Amygdala (tissue), 56 donors: Measurements from ENCODE around the gene FAM131C.

Source experiments
- DNase-seq, 56 donors: peaks; one replicate each; lab custom pipeline; 2025; lab: John Stamatoyannopoulos, UW

The FAM131C gene

DNA sequence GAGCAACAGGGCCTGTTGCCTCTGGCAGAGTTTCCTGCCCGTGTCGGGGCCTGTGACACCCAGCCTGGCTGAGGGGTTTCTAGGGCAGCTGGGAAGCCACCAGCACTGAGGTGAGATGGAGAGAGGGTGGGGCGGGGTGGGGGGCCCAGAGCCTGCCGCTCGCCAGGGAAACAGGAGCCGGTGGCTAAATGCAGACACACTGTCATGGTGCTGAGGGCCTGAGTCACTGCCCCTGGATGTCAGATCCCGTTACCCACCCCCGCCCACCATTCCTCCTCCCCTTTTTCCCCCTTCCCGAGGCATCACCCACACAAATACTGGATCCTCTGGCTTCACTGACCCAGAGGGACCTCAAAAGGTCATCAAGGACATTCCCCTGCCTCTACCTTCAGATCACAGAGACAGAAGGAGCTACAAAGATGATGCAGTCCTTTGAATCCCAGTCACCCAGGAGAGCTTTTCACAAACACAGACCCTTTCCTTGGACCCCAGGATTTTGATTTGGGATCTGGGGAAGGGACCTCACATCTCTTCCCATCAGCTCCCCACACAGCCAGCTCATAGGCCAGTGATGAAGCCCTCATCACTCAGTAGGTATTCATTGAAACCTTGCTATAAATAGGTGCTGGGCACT is 53.7 kb downstream of the FAM131C start:
- DNase-seq: peak in 15 of 56 donors; percentile 3 to 61 (median 36)

- peak in 4 of 56 donors; percentile 21 to 50 (median 26) for DNase-seq
Observed at GRCh38 chr1:16018749-16019643, 54.5 kb downstream of the FAM131C start.

DNA sequence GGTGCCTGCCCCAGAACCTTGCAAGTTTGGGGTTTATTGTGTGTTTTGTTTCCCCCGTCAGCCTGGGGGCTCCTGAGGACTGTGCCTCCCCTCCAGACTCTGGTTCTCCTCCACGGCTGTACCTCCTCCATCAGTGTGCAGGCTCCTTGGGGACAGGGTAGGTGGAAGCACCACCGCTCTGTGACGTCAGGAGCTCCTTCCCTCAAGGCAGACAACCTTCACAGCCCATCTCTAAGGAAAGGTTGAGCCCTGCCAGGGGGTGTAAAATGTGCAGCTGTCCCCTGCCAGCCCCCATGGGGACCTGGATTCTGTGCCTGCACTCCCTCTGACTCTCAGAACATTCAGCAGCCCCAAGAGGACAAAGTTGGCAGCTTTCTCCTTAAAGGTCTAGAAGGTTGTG is 55.1 kb downstream of the FAM131C start:
- no peak for DNase-seq

DNA sequence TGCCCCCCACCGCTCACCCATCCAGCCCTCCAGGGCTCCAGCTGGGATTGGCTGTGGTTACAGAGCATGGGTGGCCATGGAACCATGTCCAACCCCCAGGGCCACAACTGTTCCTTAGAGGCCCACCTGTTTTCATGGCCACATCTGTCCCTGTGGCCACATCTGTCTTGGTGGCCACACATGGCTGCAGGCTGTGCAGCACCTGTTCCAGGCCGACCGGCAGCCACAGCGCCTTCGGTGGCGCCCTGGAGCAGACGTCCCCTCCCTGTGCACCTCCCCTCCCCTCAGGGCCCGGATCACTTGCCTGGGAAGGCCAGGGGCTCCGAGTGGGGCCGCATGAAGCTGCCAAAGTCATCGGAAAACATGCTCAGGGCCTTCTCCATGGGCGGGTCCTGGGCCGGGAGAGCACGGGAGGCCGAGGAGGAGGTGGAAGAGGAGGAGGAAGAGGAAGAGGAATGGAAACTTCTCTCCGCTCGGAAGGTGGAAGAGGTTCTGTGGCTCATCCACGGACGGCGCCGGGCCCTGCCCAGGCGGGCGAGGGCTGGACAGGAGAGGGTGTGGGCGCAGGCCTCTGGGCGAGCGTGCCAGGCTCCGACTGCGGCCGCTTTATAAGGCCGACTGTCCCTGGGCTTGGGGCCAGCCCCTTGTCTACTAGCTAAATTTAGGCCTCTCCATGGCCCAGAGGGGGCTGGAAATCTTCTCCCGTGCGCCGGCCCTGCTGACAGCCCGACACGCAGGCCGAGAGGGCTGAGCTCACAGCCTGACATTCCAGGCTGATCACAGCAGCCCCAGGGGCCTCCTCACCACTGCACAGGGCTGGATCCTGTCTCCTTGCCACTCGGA is 55.8 kb downstream of the FAM131C start, which contains the start of gene HSPB7:
Gene HSPB7 (minus strand): TSS at position 583 of the 843 bp plus-strand sequence. CDS start 80 bp downstream, at position 503.
- peak in 25 of 56 donors; percentile 1 to 70 (median 22) for DNase-seq

DNA sequence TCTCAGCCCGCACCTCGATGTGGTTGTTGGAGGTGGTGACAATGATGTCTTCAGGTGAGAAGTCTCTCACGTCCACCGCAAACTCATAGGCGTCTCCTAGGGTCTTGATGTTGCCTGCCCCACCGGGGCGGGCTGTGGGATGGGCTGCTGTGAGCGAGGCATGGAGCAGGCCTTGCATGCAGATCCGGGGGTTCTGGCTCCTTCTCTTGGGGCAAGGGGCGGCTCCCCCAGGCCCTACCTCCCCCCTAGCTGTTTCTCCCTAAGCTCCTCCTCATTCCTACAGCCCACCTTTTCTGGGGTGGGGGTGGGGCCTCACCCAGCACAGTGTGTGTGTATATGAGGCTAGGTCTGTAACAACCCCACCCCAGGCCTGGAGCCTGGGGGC is 56.4 kb downstream of the FAM131C start:
- DNase-seq: no peak

DNA sequence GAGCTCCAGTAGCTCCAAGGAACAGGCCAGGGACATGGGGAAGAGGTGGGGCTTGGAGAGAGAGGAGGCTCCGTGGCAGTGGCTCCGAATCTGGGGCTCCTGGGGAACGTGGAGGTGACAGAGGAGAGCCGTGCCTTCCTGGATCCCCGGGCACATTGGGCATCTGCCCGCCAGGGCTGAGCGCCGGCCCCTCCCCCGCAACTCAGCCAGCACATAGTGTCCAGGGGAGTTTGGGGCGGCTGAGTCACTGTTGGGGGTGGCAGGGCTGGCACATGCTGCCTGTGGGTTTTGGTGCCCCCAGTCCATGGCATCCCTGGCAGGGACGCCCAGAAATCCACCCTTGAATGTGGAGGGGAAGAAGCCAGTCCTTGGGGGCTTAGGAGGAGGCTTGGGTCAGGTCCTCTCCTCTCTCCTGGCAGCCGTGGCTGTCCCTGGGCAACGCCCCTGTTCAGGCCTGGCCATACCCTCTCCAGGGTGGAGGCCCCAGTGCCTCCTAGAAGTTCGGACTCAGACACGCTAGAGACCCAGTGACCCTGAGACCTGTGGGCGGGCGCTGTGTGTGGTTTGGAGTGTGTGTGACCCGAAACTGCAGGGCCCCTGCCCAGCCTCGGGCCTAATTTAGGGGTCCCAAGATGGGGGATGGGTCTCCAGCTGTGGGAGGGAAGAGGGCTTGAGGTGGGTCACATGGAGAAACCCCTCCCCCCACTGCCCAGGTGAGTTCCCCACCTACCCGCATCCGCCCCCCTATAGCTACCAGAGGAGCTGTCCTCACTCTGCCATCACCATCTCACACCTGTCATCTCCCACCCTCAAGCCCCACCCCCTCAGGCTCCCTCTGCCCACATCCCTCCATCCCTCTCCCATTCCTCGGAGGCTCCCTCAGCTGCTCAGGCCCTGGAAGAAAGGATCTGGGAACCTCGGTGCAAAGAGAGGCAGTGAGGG is 57.2 kb downstream of the FAM131C start:
- peak in 3 of 56 donors; percentile 9 to 38 (median 21) for DNase-seq

GRCh38 chr1:16015491-16015890 is 58.0 kb downstream of the FAM131C start:
- no peak for DNase-seq

DNA sequence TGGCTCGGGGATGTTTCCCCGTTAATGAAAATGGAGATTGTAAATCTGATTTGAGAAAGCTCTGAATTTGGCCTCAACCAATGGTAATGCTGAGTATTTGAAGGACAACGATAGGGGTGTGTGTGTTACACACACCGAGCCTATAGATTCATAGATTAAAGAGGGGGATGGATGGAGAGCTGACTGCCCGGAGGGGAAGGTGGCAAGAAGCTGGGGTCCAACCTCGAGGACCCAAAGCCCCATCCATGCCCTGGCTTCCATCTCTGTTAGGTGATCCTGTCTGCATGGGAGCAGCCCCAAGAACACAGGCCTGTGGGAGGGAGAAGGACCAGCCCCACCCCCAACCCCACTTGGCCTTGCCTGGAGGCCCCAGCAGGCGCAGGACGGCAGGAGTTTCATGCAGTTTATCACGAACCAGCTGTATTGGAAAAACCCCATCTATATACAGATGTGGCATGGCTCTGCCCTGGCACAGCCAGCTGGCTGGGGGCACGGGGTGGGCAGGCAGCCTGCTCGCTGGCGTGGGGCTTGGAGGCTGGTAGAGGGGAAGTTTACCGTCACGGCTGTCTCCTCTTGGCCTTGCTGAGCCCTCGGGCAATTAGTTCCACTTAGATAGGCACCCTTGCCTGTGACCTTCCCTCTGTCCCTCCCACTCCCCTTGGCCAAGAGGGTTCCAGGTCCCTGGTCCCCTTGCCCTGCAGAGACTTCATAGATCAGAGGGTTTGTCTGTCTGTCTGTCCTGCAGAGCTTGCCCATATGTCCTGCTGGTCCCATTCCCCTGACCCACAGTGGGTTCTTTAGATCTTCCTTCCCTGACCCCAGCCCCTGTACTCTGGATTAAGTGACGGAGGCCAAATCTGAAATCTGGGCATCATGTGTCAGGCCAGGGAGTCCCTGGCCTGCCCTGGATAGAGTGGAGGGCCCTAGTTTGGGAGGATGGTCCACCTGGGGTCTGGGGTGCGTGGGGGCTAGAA is 58.7 kb downstream of the FAM131C start:
- DNase-seq: no peak

- DNase-seq: no peak
Observed at GRCh38 chr1:16013908-16014258, 59.6 kb downstream of the FAM131C start.

DNA sequence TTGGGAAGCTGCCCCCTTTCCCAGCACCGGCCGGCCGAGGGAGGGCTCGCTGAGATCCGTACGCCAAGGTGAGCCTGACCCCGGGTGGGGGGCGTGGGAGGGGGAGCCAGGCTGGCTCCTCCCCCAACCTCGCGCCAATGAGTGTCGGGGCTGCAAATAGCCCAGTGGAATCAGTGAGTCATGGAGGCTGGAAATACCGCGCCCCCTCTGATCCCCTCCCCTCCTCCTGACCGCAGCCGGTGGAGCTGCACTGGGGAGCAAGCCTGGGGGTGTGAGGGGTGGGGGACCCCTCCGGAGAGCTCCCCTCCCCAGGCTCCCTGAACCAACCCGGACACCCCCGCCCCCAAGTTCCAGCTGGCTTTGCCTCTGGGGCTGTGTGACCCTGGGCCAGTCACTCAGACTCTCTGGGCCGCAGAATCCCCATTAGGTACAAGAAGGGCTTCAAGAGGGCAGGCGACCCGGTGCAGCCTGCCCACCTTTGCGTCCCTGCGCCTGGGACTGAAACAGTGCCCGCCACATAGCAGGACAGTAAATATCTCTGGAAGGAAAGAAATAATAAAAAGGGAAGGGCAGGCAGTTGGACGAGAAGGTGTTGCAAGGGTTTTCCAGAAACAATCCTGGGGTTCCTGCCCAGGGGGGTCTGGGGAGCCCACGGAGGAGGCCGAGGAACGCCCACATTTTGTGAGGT is 60.1 kb downstream of the FAM131C start:
- peak in 5 of 56 donors; percentile 7 to 67 (median 30) for DNase-seq

DNA sequence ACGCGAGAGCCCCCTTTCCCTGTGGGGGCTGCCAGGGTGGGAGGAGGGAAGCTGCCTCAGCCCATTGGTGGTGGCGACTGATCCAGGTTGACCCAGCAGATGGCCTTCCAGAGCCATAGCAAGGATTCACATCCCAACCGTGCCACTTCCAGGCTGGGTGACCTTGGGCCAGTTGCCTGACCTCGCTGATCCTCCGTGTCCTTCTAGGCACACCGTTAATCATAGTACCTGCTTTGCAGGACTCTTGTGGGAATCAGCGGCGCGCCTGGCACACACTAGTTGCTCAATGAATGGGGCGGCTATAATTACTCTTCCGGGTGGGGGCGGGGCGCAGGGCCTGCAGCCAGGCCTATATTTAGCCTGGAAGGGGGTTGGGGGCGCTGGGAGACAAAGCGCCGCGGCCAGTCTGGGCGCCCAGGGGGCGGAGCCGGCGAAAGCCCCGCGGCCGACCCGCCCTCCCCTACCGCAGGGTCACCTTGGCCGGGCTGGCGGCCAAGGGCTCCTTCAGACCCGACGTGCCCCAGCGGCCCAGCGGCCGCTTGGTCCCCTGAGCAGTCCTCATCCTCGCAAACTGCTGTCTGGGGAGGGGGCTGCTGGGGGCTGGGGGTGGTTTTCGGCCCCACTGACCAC is 60.7 kb downstream of the FAM131C start:
- DNase-seq: peak in 14 of 56 donors; percentile 6 to 67 (median 20)

GRCh38 chr1:16011936-16012589 is 61.4 kb downstream of the FAM131C start:
- DNase-seq: no peak

DNA sequence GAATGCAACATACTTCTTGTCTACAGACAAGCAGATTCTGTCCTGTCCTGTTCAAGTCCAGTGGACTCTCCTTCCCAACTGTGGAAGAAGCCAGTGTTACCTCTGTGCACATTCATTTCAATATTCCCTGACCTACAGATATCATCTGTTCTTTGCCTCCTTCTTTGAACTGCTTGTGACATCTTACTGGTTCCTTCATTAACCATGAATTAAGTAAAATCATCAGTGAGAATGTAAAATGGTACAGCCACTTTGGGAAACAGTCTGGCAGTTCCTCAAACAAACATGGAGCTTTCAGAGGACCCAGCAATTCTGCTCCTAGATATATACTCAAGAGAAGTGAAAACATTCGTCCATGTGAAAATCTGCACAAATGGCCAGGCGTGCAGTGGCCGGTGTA is 62.6 kb downstream of the FAM131C start:
- DNase-seq: no peak

DNA sequence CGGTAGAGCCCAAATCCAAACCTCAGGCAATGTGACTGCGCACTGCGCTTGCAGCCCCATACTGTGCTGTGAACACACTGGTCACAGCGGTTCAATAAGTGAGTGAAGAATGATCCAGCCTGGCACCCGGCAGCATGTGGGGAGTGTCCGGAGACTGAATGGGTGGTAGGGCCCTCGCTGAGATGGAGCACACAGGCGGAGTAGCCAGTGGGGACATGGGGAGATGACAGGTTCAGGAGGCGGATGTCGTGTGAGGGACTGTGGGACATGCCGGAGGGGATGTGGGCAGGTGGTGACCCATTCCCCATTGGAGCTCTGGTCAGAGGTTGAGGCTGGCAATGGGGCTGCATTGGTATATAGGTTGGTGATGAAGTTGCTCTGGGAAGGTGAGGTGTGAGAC is 63.8 kb downstream of the FAM131C start:
- DNase-seq: no peak

DNA sequence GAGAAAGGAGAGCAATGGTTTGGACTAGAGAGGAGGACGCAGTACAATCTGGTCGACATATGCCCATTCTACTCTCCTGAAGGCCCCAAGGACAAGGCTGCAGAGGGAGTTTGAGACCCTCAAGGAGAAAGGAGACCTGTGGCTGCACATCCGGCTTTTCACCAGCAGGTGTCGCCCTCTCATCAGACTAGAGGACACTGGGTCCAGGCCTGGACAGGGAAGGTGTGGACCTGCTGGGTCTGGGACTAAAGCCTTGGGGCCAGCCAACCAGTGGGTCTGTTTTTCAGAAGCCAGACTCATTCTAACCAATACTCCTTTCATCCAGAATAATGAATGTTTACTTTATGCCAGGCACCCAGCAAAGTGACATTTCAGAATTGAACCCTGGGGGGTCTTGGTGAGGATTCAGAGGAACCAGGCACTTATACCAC is 64.4 kb downstream of the FAM131C start:
- peak in 53 of 56 donors; percentile 11 to 84 (median 49) for DNase-seq
